CD4-positive, alpha-beta T cell treated with Interleukin-21 for 1 hour (primary cell): Measurements from ENCODE around the gene TMEM121.
"Not testable (repeated sequence)": the region's sequence is repeated elsewhere in the genome, so short reads cannot be mapped to it uniquely, and the experiment has no call there.

Experiments used
- DNase-seq: peaks from one replicate; pipeline ENCODE4 v3.0.0-alpha.2; 2020

Gene TMEM121

GRCh38 chr14:105571181-105571951 is 45.0 kb downstream of the TMEM121 start:
- DNase-seq: not testable (repeated sequence)

GRCh38 chr14:105572063-105572462 is 45.7 kb downstream of the TMEM121 start:
- not testable (repeated sequence) for DNase-seq

DNA sequence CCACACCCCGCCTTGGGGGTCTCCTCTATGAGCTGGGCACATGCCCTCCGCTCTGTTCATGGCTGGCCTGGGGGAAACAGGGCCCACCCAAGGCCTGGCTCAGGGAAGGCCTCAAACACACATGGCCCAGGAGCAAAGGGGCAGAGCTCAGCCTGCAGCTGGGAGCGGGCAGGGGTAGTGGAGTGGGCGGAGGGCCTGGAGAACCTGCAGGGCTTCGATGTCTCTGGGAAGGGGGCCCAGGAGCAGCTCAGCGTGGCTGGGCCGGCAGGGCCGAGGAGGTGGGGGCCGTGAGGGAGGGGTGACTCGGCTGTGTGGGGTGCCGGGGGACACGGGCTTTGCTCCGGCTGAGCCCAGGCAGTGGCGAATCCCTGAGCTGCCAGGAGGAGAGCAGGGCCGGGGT is 47.5 kb downstream of the TMEM121 start:
- not testable (repeated sequence) for DNase-seq

DNA sequence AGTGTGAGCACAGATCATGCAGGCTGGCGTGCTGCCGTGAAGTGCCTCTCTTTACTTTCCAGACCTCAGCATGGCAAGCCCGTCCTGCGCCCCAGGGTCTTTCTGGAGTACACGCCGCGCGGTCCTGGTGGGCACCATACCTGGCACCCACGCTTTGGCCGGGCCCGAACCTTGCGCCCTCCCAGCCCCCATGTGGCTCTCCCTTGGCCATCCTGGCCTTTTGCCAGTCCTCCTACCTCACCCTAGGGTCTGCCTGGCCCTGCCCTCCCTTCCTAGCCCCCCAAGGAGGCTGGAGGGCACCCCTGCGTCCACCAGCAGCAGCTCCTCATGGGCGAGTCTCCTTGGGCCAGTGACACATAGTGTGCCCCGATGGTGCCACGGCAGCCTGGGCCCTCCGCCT is 48.0 kb downstream of the TMEM121 start:
- not testable (repeated sequence) for DNase-seq

- DNase-seq: not testable (repeated sequence)
These were observed 48.8 kb downstream of the TMEM121 start for GRCh38 chr14:105575016-105575700.

- no peak for DNase-seq
These were observed 50.2 kb downstream of the TMEM121 start for GRCh38 chr14:105576525-105577088.

- no peak for DNase-seq
These were observed 51.0 kb downstream of the TMEM121 start for GRCh38 chr14:105577314-105577861.

GRCh38 chr14:105578070-105578469 is 51.7 kb downstream of the TMEM121 start:
- DNase-seq: no peak

- DNase-seq: not testable (repeated sequence)
These were observed 52.8 kb downstream of the TMEM121 start for GRCh38 chr14:105579221-105579620.
